ENCODE results near the gene CELF4.

CELF4 gene

DNA sequence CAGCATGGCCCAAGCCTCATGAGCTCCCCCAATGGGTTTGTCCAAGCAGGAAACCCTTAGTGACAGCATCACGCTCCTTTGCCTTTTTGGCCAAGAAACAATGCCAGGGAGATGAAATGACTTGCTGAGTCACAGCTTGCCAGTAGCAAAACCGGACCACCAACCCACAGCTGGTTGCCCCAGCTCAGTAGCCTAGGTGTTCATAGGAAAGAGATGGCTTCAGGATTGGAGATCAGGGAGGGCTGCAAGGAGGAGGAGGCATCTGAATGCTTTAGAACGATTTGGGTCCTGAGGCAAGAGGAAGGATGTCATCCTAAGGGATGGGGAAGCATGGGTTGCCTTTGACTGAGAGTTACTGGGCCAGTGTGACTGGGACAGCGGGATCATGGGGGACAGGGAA is 116.7 kb downstream of the CELF4 start:
- Histone ChIP-seq H3K4me3 (ENCODE audit: low read length) (no peak overlapping the region), H3K9me3 (ENCODE audit: control insufficient read depth, insufficient read depth, low read length) (no peaks in the 10 kb centered on the region), H4K20me1 (ENCODE audit: control insufficient read depth, insufficient read depth, low read depth, low read length) (no peaks in the 10 kb centered on the region), H3K36me3 (ENCODE audit: control insufficient read depth, low read length) (no peaks in the 10 kb centered on the region), H3K79me2 (ENCODE audit: control insufficient read depth, low read length) (no peaks in the 10 kb centered on the region), H3K9me2 (replicated peaks; ENCODE audit: control insufficient read depth, low read length) (no peaks in the 10 kb centered on the region), H3K4me2 (ENCODE audit: low read length) (no peak overlapping the region), H3K27ac (ENCODE audit: low read depth, low read length) (no peak overlapping the region), H3F3A (ENCODE audit: control insufficient read depth, insufficient read depth) (no peaks in the 10 kb centered on the region), H3K27me3 (ENCODE audit: control insufficient read depth, low read length) (peaks cover 2% of the 10 kb centered on the region; the same call in 1 of the 2 replicates), H3K4me1 (ENCODE audit: control insufficient read depth, low read length) (no peaks in the 10 kb centered on the region)
- TF ChIP-seq, protein P1, sequence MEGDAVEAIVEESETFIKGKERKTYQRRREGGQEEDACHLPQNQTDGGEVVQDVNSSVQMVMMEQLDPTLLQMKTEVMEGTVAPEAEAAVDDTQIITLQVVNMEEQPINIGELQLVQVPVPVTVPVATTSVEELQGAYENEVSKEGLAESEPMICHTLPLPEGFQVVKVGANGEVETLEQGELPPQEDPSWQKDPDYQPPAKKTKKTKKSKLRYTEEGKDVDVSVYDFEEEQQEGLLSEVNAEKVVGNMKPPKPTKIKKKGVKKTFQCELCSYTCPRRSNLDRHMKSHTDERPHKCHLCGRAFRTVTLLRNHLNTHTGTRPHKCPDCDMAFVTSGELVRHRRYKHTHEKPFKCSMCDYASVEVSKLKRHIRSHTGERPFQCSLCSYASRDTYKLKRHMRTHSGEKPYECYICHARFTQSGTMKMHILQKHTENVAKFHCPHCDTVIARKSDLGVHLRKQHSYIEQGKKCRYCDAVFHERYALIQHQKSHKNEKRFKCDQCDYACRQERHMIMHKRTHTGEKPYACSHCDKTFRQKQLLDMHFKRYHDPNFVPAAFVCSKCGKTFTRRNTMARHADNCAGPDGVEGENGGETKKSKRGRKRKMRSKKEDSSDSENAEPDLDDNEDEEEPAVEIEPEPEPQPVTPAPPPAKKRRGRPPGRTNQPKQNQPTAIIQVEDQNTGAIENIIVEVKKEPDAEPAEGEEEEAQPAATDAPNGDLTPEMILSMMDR (IDR thresholded peaks at IDR 0.05; ENCODE audit: low read depth, low read length, poor library complexity, severe bottlenecking) = no peak
- no peak for TF ChIP-seq EZH2phosphoT487 (IDR thresholded peaks at IDR 0.05; ENCODE audit: borderline replicate concordance, low read length)

DNA sequence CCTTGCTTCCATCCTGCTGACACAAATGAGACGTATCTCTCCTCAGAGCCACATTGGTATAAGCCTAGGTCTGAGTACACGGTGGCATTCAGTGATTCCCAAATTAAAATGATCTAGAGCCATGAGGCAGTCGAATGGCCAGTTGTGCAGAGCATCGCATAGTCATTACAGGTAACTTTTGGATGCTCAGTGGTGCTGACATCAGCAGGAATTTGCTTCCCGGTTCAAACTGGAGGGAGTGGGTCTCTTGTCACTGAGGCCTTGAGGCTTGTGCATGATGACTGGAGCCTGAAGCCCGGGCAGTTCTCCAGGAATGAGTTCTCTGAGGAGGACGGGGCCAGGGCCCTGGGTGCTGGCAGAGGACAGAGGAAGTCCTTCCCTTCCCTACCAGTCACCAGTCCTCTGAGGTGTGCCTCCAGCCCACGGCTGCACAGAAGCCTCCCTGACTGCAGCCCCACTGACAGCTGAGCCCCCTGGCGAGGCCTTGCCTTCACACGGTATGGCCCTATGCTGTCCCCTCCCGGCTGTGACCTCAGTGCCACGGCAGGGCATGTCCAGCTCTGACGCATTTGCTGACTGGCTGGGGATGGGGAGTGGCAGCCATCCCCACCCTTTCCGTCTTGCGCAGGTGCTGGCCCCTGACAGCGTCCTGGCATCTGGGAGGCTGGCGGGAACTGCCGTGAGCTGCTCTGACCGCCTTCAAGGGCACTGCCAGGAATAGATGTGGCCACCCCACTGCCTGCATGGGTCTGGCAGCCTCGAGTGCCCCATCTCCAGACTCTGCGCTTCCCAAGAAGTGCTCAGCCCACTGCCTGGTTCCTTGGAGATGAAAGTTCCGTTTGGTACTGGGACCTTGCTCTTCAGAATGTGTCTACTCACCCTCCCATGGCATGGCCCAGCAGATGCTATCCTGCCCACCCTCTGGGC is 117.4 kb downstream of the CELF4 start:
- Histone ChIP-seq H3F3A (ENCODE audit: control insufficient read depth, insufficient read depth) (no peaks in the 10 kb centered on the region), H3K4me1 (ENCODE audit: control insufficient read depth, low read length) (no peaks in the 10 kb centered on the region), H3K79me2 (ENCODE audit: control insufficient read depth, low read length) (no peaks in the 10 kb centered on the region), H3K27me3 (ENCODE audit: control insufficient read depth, low read length) (peaks cover 2% of the 10 kb centered on the region; the same call in 1 of the 2 replicates), H3K4me3 (ENCODE audit: low read length) (no peak overlapping the region), H3K9me2 (replicated peaks; ENCODE audit: control insufficient read depth, low read length) (no peaks in the 10 kb centered on the region), H3K36me3 (ENCODE audit: control insufficient read depth, low read length) (no peaks in the 10 kb centered on the region), H3K4me2 (ENCODE audit: low read length) (no peak overlapping the region), H3K9me3 (ENCODE audit: control insufficient read depth, insufficient read depth, low read length) (no peaks in the 10 kb centered on the region), H3K27ac (ENCODE audit: low read depth, low read length) (no peak overlapping the region), H4K20me1 (ENCODE audit: control insufficient read depth, insufficient read depth, low read depth, low read length) (no peaks in the 10 kb centered on the region)
- TF ChIP-seq, protein P1 (IDR thresholded peaks at IDR 0.05; ENCODE audit: low read depth, low read length, poor library complexity, severe bottlenecking) = no peak
- TF ChIP-seq EZH2phosphoT487 (IDR thresholded peaks at IDR 0.05; ENCODE audit: borderline replicate concordance, low read length) = no peak

DNA sequence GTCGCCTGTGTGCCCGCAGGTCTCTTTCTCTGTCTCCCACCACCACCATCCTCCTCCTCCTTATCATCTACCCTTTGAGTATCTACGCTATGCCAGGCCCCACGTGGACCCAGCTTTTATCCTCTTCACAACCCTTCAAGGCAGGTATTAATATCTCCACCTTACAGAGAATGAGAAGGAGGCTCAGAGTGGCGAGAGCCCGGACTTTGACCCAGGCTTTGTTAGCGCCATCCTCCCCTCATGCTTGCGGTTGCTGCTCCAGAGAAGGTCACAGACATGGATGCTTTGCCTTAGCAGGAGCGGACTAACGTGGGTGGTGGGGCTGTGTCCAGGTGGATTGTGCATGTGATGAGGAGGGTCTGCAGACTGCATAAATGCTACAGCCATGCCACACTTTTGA is 119.8 kb downstream of the CELF4 start:
- H3K36me3 ChIP-seq (ENCODE audit: control insufficient read depth, low read length) = no peaks in the 10 kb centered on the region
- H3K4me3 ChIP-seq (ENCODE audit: low read length) = no peak overlapping the region
- no peaks in the 10 kb centered on the region for H3K9me3 ChIP-seq (ENCODE audit: control insufficient read depth, insufficient read depth, low read length)
- H3K4me2 ChIP-seq (ENCODE audit: low read length) = no peak overlapping the region
- H3K9me2 ChIP-seq (replicated peaks; ENCODE audit: control insufficient read depth, low read length) = no peaks in the 10 kb centered on the region
- no peaks in the 10 kb centered on the region for H3K79me2 ChIP-seq (ENCODE audit: control insufficient read depth, low read length)
- peaks cover 2% of the 10 kb centered on the region; the same call in 1 of the 2 replicates for H3K27me3 ChIP-seq (ENCODE audit: control insufficient read depth, low read length)
- no peak overlapping the region for H3K27ac ChIP-seq (ENCODE audit: low read depth, low read length)
- H4K20me1 ChIP-seq (ENCODE audit: control insufficient read depth, insufficient read depth, low read depth, low read length) = no peaks in the 10 kb centered on the region
- TF ChIP-seq EZH2phosphoT487 (IDR thresholded peaks at IDR 0.05; ENCODE audit: borderline replicate concordance, low read length) = no peak
- TF ChIP-seq, protein P1 (IDR thresholded peaks at IDR 0.05; ENCODE audit: low read depth, low read length, poor library complexity, severe bottlenecking) = no peak
- no peaks in the 10 kb centered on the region for H3F3A ChIP-seq (ENCODE audit: control insufficient read depth, insufficient read depth)
- H3K4me1 ChIP-seq (ENCODE audit: control insufficient read depth, low read length) = no peaks in the 10 kb centered on the region
